Measurements from ENCODE around the gene LMNA.

DNA sequence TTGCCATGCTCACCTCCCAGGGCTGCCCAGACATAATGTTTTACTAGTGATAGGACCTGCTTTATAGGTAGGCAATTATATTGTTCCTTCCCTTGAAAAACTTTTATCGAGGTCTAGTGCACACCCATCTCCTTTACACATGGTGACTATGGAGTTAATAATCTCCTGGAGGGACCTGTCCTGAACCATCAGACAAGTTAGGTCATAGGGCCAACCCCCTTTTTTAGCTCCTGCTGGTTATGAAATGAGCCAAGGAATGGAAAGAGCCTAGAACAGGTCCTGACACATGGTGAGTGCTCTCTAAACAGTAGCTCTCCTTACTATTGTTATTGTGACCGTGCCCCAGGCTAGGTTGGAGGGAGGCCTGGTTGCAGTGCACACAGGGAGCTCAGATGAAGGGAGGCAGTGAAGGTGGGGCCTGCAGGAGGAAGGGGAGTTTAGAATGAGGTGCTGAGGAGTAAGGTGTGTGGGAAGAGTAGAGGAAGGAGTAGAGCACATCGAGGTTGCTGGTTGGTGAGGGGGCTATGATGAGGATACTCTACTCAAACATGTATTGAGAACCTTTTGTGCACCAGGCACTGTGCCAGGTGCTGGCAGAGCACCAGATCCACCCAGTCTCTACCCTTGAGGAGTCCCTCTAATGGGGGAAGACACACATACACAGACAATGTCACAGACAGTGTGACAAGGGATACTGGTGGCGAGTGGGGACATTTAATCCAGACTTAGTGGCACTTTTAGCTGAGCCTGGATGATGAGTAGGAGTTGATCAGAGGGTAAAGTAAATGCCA is 14.1 kb upstream of the LMNA start:
- TF ChIP-seq, protein P1, sequence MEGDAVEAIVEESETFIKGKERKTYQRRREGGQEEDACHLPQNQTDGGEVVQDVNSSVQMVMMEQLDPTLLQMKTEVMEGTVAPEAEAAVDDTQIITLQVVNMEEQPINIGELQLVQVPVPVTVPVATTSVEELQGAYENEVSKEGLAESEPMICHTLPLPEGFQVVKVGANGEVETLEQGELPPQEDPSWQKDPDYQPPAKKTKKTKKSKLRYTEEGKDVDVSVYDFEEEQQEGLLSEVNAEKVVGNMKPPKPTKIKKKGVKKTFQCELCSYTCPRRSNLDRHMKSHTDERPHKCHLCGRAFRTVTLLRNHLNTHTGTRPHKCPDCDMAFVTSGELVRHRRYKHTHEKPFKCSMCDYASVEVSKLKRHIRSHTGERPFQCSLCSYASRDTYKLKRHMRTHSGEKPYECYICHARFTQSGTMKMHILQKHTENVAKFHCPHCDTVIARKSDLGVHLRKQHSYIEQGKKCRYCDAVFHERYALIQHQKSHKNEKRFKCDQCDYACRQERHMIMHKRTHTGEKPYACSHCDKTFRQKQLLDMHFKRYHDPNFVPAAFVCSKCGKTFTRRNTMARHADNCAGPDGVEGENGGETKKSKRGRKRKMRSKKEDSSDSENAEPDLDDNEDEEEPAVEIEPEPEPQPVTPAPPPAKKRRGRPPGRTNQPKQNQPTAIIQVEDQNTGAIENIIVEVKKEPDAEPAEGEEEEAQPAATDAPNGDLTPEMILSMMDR (IDR thresholded peaks at IDR 0.05) = no peak
- no peak for TF ChIP-seq POLR2A (IDR thresholded peaks at IDR 0.05)
